GM21390 (cell line): ENCODE results near the gene RNMT.
"Not testable (repeated sequence)": the region's sequence is repeated elsewhere in the genome, so short reads cannot be mapped to it uniquely, and the experiment has no call there.

Experiments used
- ATAC-seq: cut with Tn5 transposase; IDR thresholded peaks from one replicate; pipeline ENCODE4 v1.9.1; 2021; ENCODE audit not compliant: unreplicated experiment

Gene RNMT

DNA sequence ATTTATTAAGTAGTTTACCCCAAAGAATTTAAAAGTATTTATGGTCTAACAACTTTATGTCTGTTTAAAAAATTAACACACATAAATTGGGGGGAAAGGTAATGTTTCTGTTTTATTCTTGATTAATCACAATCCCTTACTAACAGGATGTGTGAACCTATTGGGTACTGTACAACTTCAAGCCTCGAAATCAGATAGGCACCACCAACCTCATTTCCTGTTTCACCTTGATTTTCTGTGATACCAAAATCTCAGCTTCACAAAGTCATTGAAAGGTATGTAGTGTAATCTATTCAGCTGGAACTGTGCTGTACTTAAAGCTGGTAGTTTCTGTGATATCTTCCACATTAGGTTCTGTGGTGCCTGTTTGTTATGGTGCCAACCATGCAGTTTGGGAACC lies 4.0 kb downstream of the RNMT start:
- no peak for ATAC-seq

DNA sequence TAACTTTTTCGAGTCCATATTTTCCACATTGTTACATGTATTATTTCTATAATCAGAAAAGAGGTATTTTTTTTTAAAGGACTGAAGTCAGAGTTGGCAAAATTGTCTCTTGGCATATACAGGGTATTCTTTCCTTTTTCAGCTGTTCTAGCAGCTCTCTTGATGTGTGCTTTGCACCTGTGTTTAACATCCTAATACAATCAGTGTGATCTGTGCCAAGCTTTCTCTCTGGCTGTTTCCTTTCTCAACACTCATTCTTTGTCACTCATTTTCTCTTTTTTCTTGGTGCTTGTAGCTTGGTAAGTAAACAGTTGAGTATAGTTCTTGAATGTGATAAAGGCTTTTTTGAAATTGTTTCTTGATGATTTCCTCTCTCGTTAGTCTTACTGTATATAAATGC lies 9.2 kb downstream of the RNMT start:
- ATAC-seq: no peak

DNA sequence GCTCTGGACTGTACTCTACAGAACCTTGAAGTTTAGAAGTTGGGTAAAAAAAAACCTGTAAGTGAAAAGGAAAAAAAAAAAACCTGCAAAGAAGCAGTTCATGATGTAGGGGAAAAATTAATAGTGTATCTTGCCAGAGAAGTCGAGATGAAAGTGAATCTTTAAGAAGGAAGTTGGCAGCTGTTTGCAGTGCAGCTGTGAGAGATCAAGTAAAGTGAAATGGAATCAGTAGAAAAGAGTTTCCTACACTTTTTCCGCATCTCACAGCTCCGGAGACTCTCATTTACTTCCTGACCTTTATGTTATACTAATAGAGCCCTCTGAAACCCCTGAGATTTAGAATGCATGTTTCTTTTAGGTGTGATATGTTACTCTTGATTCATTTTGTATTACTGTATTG lies 19.2 kb downstream of the RNMT start:
- no peak for ATAC-seq

DNA sequence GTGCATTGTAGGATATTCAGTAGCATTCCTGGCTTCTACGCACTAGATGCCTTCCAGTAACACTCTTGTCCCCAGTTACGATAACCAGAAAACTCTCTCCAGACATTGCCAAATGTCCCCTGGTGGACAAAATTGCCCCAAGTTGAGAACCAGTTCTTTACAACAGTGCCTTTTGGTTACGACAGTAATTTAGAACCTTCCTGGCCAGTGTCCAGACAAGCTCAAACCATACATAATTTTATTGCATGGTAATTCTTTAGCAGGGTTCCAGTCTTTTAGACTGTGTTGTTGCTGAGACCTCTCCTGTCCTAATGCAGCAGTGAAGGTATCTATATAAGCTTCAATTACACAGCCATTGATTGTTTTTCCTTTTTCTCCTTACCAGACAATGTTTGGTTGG lies 20.2 kb downstream of the RNMT start:
- no peak for ATAC-seq

DNA sequence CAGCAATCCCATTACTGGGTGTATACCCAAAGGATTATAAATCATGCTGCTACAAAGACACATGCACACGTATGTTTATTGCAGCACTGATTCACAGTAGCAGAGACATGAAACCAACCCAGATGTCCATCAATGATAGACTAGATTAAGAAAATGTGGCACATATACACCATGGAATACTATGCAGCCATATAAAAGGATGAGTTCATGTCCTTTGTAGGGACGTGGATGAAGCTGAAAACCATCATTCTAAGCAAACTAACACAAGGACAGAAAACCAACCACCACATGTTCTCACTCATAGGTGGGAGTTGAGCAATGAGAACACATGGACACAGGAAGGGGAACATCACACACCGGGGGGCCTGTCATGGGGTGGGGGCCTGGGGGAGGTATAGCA lies 25.1 kb downstream of the RNMT start:
- ATAC-seq: not testable (repeated sequence)

DNA sequence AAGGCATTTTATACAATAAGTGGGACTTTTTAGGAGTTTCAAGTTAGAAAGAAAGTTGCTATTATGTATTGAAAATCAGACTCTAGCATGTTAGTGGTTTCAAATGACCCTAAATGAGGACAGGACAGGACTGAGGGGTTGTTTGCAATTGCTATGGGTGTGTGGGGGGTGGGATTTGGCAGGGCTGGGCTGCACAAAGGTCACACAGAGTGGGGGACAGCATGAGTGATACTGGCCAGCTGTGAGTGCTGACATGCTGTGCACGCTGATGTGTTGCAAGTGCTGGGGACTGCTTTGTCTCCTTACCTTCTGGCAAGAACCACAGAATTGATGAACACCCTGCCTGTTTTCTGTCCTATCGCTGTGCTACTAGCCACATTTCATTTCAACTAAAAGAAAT lies 29.8 kb downstream of the RNMT start:
- no peak for ATAC-seq

DNA sequence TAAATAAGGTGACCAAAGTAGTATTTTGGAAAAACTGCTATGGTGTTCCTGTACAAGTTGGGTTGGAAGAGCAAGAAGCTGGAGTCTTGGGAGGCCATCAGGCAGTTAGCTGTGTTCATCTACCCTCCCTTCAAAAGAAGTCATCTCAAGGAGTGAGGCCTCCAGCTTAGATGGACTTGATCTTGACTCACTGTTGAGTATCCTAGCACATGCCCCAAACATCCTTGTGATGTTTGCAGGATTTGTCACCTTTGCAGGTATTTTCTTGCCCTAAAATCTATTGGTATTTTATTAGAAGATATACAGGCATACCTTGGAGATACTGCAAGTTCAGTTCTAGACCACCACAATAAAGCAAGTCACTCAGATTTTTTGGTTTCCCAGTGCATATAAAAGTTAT lies 30.2 kb downstream of the RNMT start:
- no peak for ATAC-seq

DNA sequence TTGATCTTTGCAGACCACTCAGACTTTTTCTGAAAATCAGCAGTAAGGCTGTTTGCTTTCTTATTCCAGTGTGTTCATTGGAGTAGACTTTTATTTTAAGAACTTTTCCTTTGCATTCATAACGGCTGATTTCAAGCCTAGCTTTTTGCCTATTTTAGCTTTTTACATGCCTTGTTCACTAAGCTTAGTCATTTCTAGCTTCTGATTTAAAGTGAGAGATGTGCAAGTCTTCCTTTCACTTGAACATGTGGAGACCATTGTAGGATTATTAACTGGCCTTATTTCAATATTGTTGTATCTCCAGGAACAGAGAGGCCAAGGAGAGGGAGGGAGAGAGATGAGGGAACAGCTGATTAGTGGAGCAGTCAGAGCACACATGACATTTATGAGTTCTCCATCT lies 32.1 kb downstream of the RNMT start:
- no peak for ATAC-seq

DNA sequence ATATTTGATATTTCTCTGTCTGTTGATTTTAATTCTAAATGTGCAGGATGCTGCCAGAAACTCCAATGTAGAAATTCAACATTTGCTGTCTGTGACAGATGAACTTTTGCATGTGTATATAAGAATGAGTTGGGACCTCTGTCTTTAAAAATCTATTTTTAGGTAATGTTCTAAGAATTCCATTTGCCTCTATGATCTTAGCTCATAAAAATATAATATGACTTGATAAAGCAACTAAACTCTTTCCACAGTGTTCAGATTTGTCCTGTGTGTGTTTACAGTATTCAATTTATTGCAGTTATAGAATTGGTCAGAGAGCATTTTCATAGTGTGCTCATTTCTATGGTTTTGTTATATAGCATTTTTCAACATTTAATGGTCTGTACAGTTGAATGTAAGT lies 33.6 kb downstream of the RNMT start:
- no peak for ATAC-seq

DNA sequence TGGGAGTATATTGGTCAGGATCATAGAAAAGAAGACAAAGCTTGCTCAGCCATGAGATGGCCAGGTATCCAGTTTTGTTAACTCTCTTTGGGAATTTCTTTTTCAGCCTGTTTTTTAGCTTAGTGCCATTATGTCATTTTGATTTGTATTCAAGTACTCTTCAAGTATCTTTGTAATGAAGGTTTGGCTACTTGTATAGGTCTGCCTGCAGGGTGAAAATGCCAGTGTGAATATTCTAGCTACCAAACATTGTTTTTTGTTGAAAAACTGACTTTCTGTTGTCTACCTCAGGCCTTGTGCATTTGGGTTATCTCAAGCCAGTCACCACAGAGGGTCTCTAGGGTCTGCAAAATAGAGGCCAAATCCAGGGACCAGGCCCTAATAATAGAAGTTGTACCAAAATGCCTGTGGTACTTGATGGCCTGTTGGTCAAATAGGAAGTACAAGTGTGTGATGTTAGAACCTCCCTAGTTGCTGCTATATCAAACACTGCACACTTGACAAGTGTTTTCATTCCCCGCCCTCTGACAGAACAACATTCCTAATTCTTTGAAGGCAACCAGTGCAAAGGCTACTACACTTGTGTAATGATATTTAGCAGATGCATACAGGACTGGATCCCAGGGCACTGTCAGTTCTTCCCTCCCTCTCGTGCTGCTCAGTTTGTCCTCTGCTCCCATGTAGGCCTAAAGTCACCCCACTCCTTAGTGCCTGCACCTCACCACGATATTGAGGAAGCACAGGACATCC lies 36.4 kb downstream of the RNMT start:
- no peak for ATAC-seq

DNA sequence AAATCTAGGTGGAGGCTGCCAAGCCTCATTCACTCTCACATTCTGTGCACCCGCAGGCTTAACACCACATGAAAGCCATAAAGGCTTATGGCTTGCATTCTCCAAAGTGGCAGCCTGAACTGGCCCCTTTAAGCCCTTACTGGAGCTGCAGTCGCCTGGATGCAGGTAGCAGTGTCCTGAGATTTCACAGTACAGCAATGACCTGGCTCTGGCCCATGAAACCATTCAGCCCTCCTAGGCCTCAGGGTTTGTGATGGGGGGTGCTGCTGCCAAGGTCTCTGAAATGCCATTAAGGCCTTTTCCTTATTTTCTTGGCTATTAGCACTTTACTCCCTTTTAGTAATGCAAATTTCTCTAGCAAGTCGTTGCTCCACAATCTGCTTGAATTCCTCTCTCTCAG lies 48.6 kb downstream of the RNMT start:
- ATAC-seq: no peak

DNA sequence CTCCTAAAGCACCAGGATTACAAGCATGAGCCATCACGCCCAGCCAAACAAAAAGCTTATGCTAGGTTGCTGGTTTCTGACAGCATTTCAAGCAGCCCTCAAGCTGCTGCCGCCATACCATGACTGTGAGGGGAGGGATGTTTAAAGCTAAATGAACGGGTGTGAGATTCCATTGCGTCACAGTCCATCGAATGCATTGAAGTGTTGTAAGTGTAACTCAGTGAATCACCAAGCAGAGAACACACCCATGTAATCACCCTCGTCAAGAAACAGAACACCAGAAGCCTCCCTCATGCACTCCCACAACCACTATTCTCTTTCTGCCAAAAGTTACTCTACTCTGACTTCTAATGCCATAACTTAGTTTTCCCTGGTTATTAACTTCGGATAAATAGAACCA lies 64.7 kb downstream of the RNMT start:
- ATAC-seq: no peak

DNA sequence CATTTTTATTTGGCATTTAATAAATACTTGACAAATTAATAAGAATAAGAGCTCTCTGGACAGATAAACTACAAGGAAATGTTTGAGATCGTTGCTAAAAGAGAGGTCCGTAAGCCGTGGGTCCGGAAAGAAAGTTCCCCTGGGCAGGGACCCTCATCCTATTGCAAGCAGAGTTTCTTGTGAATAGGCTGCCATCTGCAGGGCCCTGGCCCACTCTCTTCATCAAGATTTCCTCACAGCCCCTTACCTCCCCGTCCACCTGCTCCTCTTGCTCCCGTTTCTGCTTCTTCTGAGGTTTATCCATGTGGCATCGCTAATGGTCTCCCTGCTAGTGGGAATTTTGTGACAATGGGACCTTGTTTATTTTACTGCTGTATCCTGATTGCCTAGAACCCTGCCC lies 67.3 kb downstream of the RNMT start:
- no peak for ATAC-seq

DNA sequence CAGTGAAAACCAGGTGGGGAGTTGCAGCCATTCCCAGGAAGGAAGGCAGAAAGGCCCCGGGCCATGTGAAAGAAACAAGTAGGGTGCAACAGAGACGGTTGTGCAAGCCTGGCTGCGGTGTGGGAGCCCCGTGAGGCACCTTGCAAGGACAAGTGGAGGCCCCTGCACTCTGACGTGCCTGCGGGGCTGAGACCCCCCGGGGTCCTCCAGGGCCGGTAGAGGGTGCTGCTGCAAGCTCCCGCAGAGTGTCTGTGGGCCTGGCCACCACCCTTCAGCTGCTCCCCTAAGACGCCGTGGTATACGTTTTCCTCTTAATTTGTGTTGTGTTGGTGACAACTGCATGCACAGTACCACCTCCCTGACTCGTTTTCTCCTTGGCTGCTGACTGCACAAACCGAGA lies 70.0 kb downstream of the RNMT start:
- ATAC-seq: no peak

DNA sequence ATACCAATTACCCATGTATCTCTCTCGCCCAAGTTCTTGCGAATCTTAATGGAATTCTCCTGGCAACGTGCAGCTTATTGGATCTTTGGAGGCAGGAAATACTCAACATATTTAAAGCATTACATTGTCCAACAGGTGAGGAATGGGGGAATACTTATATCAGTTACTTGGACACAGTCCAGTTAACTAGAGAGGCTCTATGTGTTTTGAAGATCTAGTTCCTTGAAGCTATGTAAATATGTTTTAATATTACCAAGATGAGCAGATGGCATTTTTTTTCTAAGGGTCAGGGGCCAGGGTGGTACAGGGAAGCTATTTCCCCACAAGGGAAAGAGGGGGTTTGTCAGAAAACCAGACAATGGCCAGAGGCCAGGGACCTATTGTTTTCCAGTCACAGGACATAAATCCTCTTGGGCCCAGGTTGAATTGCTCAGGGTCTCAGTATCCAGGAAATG lies 70.7 kb downstream of the RNMT start:
- no peak for ATAC-seq

DNA sequence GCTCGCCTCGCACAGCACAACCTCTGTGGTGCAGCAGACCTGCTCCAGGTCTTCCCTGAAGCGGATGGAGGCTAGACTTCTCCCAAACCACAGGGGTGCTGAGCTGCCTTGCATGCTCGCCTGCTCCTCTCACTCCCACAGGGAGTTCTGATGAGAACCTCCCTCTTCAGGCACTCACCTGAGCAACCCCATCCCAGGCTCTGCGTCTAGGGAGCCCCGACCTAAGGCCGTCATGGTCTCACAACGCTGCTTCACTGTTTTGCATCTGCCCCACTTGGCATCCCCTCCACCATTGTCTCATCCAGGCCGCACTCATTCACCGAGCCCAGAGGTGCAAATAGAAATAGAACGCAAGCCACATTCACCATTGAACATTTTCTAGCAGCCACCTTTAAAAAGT lies 72.9 kb downstream of the RNMT start:
- no peak for ATAC-seq

DNA sequence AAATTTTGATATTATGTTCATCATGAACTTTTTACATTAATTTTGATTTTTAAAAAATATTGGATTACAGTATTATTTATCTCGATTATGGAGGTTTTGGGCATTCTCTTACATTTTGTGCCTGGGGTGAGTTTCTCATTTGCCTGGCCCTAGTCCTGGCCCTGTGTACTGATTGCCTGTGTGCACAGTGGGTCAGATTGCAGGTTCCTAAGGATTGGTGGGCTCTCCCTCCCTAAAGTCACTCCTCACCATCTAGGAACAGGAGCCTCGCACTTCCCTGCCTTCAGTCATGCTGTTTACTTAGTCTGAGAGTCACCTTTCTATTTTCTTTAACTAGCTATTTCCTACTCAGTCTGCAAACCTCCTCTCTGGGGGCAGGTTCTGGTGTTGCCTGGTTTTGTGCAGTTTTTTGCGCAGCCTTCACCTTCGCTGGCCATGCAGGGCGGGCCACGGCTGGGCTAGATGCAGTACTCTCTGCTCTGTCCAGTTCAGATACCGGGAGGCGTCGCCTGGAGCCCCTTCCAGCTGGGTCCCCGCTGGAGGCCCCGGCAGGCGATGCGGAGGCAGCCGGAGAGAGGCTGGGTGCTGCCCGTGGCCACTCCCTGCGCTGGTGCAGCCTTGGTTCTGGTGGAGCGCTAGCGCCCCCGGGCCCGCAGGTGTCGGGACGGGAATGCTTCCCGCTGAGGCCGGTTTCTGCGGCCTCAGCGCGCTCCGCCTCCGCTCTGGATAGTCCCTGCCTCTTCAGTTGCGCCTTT lies 74.2 kb downstream of the RNMT start:
- no peak for ATAC-seq

DNA sequence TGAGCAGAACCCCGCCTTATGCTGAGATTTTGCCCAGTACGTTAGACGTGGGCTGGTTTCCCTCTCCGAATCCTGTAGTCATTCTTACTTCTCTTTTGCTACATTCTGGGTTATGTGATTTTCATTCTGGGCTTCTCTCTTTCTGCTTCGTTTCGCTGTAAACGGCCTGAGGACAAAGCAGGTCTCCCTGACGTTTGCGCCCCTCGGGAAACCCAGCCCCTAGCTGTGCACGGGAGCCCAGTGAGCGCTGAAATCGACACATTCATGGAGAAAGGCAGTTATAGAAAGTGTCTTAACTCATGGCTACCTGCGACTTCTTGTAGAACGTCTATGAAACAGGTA lies 74.8 kb downstream of the RNMT start:
- no peak for ATAC-seq

DNA sequence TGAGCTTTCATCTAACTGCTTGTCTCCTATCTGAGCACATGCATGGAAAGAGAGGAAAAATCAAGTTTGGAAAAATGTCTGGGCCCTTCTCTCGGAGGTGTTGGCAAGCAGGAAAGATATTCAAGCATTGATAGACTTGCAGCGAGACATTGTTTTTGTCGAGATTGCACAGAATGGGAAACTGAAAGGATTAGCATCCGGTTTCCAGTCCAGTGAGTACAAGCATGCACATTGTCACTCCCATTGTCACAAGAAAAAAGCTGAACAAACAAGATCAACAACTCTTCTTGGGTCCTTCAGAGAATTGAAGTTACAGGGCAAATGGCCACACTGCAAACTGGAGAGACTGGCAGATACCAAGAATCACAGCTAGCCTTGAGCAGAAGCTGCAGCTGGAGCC lies 77.8 kb downstream of the RNMT start:
- no peak for ATAC-seq

DNA sequence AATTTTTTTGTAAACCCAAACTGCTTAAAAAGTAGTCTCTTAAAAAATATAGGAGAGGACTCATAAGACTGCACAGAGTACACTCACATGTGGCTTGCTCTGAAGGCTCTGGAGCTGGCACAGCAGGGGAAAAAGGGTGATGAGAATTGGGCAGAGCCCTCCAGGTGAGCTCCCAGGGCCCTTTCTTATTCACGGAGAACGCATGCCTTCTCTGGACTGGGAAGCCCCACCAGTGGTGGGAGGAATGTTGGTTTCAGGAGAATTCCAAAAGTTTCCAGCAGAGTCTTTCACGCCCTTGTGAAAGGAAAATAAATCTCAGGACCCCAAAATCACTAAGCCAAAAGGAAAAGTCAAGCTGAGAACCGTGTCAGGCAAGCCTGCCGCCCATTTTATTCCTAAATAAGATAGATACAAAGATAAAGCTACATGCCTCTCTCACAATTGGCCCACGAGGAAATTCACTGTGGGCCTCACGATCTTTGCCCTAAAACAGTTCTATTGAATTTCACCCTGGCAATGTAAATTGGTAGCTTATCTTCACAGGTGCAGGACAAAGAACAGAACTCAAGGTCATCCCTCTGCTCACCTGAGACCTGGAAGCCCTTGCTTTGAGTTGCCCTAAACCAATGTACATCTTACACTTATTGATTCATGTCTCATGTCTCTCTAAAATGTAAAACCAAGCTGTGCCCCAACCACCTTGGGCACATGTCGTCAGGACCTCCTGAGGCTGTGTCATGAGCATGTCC lies 82.0 kb downstream of the RNMT start:
- ATAC-seq: no peak

DNA sequence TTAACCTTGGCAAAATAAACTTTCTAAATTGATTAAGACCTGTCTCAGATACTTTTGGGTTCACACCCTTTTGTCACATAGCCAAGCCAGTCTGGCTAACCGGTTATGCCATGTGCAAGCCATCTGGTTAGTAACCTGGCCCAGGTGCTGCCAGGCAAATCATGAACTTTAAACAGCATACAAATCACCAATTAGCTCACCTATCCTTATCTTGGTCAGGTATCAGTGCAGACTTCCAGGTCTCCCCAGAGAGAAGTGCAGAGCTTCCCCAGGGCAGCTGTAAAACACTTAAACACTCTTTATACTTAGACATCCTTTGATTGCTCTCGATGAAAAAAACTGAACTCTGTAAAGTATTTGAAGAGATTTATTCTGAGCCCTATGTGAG lies 82.6 kb downstream of the RNMT start:
- no peak for ATAC-seq
